ENCODE data around the gene SNX13.
"Not testable (repeated sequence)": the region's sequence is repeated elsewhere in the genome, so short reads cannot be mapped to it uniquely, and the experiment has no call there.

SNX13 gene

DNA sequence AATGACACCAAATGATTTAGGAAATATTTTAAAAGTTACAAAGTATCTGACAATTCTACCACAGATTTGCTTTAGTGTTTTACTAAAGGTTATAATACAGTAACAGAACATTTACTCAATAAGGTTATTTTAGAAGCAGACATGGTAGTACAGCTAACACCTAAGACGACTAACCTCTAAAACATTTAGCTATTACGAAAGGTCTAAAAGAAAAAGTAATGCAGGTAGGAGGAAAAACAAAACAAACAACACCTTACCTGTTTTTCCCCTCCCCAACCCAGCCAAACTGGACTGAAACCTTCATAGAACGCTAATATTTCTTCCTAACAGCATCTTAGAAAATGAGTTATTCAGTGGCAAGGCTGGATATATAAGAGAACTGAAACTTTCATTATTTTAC is 111.3 kb downstream of the SNX13 start:
- H3K4me3 ChIP-seq (ENCODE audit: low read depth in 1 of 2, low read length in 1 of 2): no peak overlapping the region
- no peak overlapping the region for H3K27ac ChIP-seq
- no peaks in the 10 kb centered on the region for H3K9me3 ChIP-seq
- H3K4me1 ChIP-seq (ENCODE audit: control insufficient read depth in 1 of 2, insufficient read depth in 1 of 2, low read depth in 1 of 2, low read length in 1 of 2): peaks cover 10 to 15% of the 10 kb centered on the region in 2 experiments
- TF ChIP-seq, protein P1, sequence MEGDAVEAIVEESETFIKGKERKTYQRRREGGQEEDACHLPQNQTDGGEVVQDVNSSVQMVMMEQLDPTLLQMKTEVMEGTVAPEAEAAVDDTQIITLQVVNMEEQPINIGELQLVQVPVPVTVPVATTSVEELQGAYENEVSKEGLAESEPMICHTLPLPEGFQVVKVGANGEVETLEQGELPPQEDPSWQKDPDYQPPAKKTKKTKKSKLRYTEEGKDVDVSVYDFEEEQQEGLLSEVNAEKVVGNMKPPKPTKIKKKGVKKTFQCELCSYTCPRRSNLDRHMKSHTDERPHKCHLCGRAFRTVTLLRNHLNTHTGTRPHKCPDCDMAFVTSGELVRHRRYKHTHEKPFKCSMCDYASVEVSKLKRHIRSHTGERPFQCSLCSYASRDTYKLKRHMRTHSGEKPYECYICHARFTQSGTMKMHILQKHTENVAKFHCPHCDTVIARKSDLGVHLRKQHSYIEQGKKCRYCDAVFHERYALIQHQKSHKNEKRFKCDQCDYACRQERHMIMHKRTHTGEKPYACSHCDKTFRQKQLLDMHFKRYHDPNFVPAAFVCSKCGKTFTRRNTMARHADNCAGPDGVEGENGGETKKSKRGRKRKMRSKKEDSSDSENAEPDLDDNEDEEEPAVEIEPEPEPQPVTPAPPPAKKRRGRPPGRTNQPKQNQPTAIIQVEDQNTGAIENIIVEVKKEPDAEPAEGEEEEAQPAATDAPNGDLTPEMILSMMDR (IDR thresholded peaks at IDR 0.05): no peak
- H3K36me3 ChIP-seq: peaks cover 32% of the 10 kb centered on the region
- H3K27me3 ChIP-seq: no peaks in the 10 kb centered on the region

DNA sequence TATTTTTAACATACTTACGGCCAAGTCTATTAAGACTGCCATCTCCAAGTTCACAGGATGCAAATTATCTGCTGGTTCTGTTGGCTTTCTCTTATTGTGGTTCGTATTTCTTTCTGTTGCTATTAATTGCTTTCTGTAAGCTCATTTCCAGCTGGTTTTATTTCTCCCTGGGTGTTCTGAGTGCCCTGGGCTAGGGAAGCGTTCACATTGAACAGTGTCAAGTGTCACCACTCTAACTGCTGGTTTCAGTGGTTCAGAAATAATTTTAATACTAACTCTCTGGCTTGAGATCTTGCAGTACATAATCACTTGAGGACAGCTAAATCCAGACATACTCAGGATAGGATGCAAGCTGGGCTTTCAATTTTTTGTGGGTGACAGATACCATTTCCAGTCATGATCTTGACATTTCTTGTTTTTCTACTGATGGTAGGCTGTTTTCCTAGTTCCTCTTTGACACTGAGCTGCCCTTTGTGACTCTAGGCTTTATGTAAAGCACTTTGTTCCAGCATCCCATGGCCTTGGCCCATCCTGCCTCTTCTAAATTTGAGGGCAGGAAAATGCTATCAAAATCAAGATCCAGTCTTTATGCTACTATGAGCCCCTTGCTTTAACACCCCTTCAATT is 117.6 kb downstream of the SNX13 start:
- H3K36me3 ChIP-seq: peaks cover 50% of the 10 kb centered on the region
- no peaks in the 10 kb centered on the region for H3K4me1 ChIP-seq (ENCODE audit: control insufficient read depth in 1 of 2, insufficient read depth in 1 of 2, low read depth in 1 of 2, low read length in 1 of 2)
- no peak overlapping the region for H3K27ac ChIP-seq
- TF ChIP-seq, protein P1 (IDR thresholded peaks at IDR 0.05): no peak
- H3K4me3 ChIP-seq (ENCODE audit: low read depth in 1 of 2, low read length in 1 of 2): no peak overlapping the region
- no peaks in the 10 kb centered on the region for H3K9me3 ChIP-seq
- H3K27me3 ChIP-seq: no peaks in the 10 kb centered on the region

DNA sequence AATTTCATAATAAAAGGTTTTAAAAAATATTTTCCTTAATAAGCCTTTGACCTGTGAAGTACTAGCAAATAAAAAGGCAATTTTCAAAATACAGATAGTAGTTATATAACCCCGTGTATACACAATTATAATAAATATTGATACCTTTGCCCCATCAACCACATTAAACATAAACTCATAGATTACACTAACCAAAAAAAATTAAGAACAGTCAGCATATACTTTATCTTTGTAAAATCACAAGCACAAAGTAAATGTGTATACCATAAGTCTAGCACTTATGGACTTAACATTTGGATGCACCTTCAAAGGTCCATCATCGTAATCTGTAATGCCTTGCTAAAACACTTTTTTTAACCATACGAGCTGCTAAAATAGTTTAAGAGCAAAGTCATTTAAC is 123.4 kb downstream of the SNX13 start:
- no peaks in the 10 kb centered on the region for H3K9me3 ChIP-seq
- TF ChIP-seq, protein P1 (IDR thresholded peaks at IDR 0.05): no peak
- H3K27me3 ChIP-seq: no peaks in the 10 kb centered on the region
- peaks cover 52% of the 10 kb centered on the region for H3K36me3 ChIP-seq
- H3K4me1 ChIP-seq (ENCODE audit: control insufficient read depth in 1 of 2, insufficient read depth in 1 of 2, low read depth in 1 of 2, low read length in 1 of 2): no peaks in the 10 kb centered on the region
- H3K27ac ChIP-seq: no peak overlapping the region
- no peak overlapping the region for H3K4me3 ChIP-seq (ENCODE audit: low read depth in 1 of 2, low read length in 1 of 2)

DNA sequence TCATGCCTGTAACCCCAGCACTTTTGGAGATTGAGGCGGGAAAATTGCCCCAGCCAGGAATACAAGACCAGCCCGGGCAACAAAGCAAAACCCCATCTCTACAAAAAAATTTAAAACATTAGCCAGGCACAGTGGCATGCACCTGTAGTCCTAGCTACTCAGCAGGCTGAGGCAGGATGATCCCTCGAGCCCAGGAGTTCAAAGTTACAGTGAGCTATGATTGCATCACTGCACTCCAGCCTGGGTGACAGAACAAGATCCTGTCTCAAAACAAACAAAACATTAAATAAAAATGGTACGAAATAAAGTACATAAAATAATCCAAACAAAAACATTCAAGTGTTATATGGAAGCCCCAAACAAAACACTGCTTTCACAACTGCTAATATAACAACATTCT is 125.0 kb downstream of the SNX13 start:
- no peak overlapping the region for H3K27ac ChIP-seq
- TF ChIP-seq, protein P1 (IDR thresholded peaks at IDR 0.05): no peak

DNA sequence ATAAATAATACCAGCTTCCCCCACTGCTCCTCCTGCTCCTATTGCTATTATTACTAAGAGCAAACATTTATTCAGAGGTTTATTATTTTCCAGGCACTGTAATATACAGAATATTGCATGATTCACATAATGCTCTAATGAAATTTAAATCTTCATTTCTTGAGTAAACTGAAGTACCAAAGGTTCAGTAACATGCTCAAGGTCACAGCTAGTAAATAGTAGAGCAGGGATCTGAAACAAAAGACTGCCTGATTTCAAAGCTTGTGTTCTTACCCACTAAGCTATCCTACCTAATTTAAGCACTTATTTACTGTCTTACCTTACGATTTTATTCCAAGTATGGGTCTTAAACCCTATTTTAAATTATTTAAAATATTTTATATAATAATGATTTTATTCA is 126.2 kb downstream of the SNX13 start:
- H3K4me3 ChIP-seq (ENCODE audit: low read depth in 1 of 2, low read length in 1 of 2): no peak overlapping the region
- TF ChIP-seq, protein P1 (IDR thresholded peaks at IDR 0.05): no peak
- peaks cover 35% of the 10 kb centered on the region for H3K36me3 ChIP-seq
- no peaks in the 10 kb centered on the region for H3K4me1 ChIP-seq (ENCODE audit: control insufficient read depth in 1 of 2, insufficient read depth in 1 of 2, low read depth in 1 of 2, low read length in 1 of 2)
- H3K27me3 ChIP-seq: no peaks in the 10 kb centered on the region
- no peak overlapping the region for H3K27ac ChIP-seq
- H3K9me3 ChIP-seq: no peaks in the 10 kb centered on the region

More for the DNA sequence above, 125.0 kb downstream of the SNX13 start:
- Histone ChIP-seq H3K36me3 (peaks cover 39% of the 10 kb centered on the region), H3K4me3 (ENCODE audit: low read depth in 1 of 2, low read length in 1 of 2) (no peak overlapping the region), H3K9me3 (no peaks in the 10 kb centered on the region), H3K4me1 (ENCODE audit: control insufficient read depth in 1 of 2, insufficient read depth in 1 of 2, low read depth in 1 of 2, low read length in 1 of 2) (no peaks in the 10 kb centered on the region), H3K27me3 (no peaks in the 10 kb centered on the region)

DNA sequence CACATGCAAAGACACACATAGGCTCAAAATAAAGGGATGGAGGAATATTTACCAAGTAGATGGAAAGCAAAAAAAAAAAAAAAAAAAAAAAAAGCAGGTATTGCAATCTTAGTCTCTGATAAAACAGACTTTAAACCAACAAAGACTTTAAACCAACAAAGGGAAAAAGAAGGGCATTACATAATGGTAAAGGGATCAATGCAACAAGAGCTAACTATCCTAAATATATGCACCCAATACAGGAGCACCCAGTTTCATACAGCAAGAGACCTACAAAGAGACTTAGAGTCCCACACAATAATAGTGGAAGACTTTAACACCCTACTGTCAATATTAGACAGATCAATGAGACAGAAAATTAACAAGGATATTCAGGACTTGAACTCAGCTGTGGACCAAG is 131.1 kb downstream of the SNX13 start:
- not testable (repeated sequence) for H3K4me1 ChIP-seq (ENCODE audit: control insufficient read depth in 1 of 2, insufficient read depth in 1 of 2, low read depth in 1 of 2, low read length in 1 of 2); H3K27me3 ChIP-seq; H3K9me3 ChIP-seq; H3K27ac ChIP-seq; H3K4me3 ChIP-seq (ENCODE audit: low read depth in 1 of 2, low read length in 1 of 2)
- H3K36me3 ChIP-seq: peaks cover 24% of the 10 kb centered on the region

Data from neutrophil (primary cell).